ENCODE results near the gene TMEM238L.

GRCh38 chr17:10836966-10837590 is 33.2 kb upstream of the TMEM238L start:
- no peak for TF ChIP-seq CTCF (IDR thresholded peaks at IDR 0.05)
- no peak for TF ChIP-seq POLR2A (IDR thresholded peaks at IDR 0.05)
